Neural progenitor cell (in vitro differentiated cells): Measurements from ENCODE around the gene RAMP1. TPM values are rescaled to one million over a fixed set of nuclear protein-coding genes. Genes with fewer than 3 reads are reported as not detected.

ENCODE experiments used
- DNase-seq: peaks from one replicate; pipeline ENCODE4 v3.0.0-alpha.2; 2016; ENCODE audit warnings: low spot score
- H2AFZ ChIP-seq: fragments of 200-600 bp; sonication (generic); replicated peaks from 2 replicates; pipeline ENCODE4 v1.6.1; 2016; ENCODE audit warnings: antibody characterized with exemption
- H3F3A ChIP-seq: fragments of 200-600 bp; sonication (generic); 2 replicates; pipeline ENCODE4 v1.6.1; 2016; ENCODE audit warnings: antibody characterized with exemption, low read depth
- H3K27ac ChIP-seq: fragments of 200-600 bp; sonication (generic); 2 replicates; pipeline ENCODE4 v1.5.1; 2016; ENCODE audit warnings: mild to moderate bottlenecking
- H3K27me3 ChIP-seq: fragments of 200-600 bp; sonication (generic); 2 replicates; pipeline ENCODE4 v1.6.1; 2016; ENCODE audit warnings: mild to moderate bottlenecking, moderate library complexity
- H3K36me3 ChIP-seq: fragments of 200-600 bp; sonication (generic); 2 replicates; pipeline ENCODE4 v1.5.1; 2016
- H3K4me1 ChIP-seq: fragments of 200-600 bp; sonication (generic); 2 replicates; pipeline ENCODE4 v1.6.1; 2016; ENCODE audit warnings: mixed run types
- H3K4me2 ChIP-seq: fragments of 200-600 bp; sonication (generic); 2 replicates; pipeline ENCODE4 v1.6.1; 2016
- H3K4me3 ChIP-seq: fragments of 200-600 bp; sonication (generic); 2 replicates; pipeline ENCODE4 v1.5.1; 2016
- H3K79me2 ChIP-seq: fragments of 200-600 bp; sonication (generic); 2 replicates; pipeline ENCODE4 v1.6.1; 2016; ENCODE audit warnings: low read depth
- H3K9ac ChIP-seq: fragments of 200-600 bp; sonication (generic); 2 replicates; pipeline ENCODE4 v1.6.1; 2016
- H3K9me3 ChIP-seq: fragments of 200-600 bp; sonication (generic); 2 replicates; pipeline ENCODE4 v1.5.1; 2016; ENCODE audit warnings: low read depth
- H4K20me1 ChIP-seq: fragments of 200-600 bp; sonication (generic); 2 replicates; pipeline ENCODE4 v1.6.1; 2016; ENCODE audit warnings: low read depth
- H3K27ac Mint-ChIP-seq: 3 replicates; pipeline ENCODE4 v1.8.0; 2021; ENCODE audit warnings: mixed read lengths
- H3K27me3 Mint-ChIP-seq: 2 replicates; pipeline ENCODE4 v1.8.0; 2022; ENCODE audit warnings: low read depth, mild to moderate bottlenecking, inconsistent platforms, moderate library complexity, mixed read lengths; ENCODE audit not compliant: insufficient read depth
- H3K36me3 Mint-ChIP-seq: 3 replicates; pipeline ENCODE4 v1.8.0; 2021; ENCODE audit warnings: mixed read lengths
- H3K4me1 Mint-ChIP-seq: 3 replicates; pipeline ENCODE4 v1.8.0; 2021; ENCODE audit warnings: mixed read lengths
- H3K4me3 Mint-ChIP-seq: 3 replicates; pipeline ENCODE4 v1.8.0; 2021; ENCODE audit warnings: mild to moderate bottlenecking, moderate library complexity, mixed read lengths
- H3K9me3 Mint-ChIP-seq: 3 replicates; pipeline ENCODE4 v1.8.0; 2020; ENCODE audit warnings: mixed read lengths
- CTCF ChIP-seq: fragments of 200-600 bp; sonication (generic); IDR thresholded peaks from 2 replicates; pipeline ENCODE4 v1.5.1; 2017; ENCODE audit warnings: antibody characterized with exemption, mild to moderate bottlenecking
- EZH2 ChIP-seq: fragments of 200-600 bp; sonication (generic); IDR thresholded peaks from 2 replicates; pipeline ENCODE4 v1.6.1; 2017; ENCODE audit warnings: antibody characterized with exemption, mild to moderate bottlenecking, moderate library complexity
- EZH2phosphoT487 ChIP-seq: fragments of 200-600 bp; sonication (generic); IDR thresholded peaks from 2 replicates; pipeline ENCODE4 v1.6.1; 2017; ENCODE audit warnings: antibody characterized with exemption
- total RNA-seq: library from RNA; depleted of rRNA; stranded (reverse); fragments of >200 nt; gene quantifications from 2 replicates; pipeline ENCODE4 v1.2.3, GENCODE V29; 2015; ENCODE audit warnings: low replicate concordance

The RAMP1 gene
- total RNA-seq, 1 donor from 2014 or later = not detected

GRCh38 chr2:237892478-237892877 is 33.1 kb downstream of the RAMP1 start:
- Mint-ChIP-seq H3K27ac (no peak overlapping the region), H3K4me3 (no peak overlapping the region), H3K4me1 (peaks cover 16% of the 10 kb centered on the region), H3K27me3 (peaks cover 8% of the 10 kb centered on the region), H3K9me3 (no peaks in the 10 kb centered on the region), H3K36me3 (no peaks in the 10 kb centered on the region)
- H3F3A ChIP-seq = no peaks in the 10 kb centered on the region
- no peaks in the 10 kb centered on the region for H3K27me3 ChIP-seq
- no peak overlapping the region for H3K9ac ChIP-seq
- H3K4me2 ChIP-seq = no peak overlapping the region
- no peak overlapping the region for H3K4me3 ChIP-seq
- no peaks in the 10 kb centered on the region for H4K20me1 ChIP-seq
- no peaks in the 10 kb centered on the region for H3K79me2 ChIP-seq
- TF ChIP-seq CTCF (no peak), EZH2 (no peak), EZH2phosphoT487 (no peak)
- H3K27ac ChIP-seq = no peak overlapping the region
- H3K4me1 ChIP-seq = peaks cover 7% of the 10 kb centered on the region
- H2AFZ ChIP-seq = no peak overlapping the region
- DNase-seq = no peak
- H3K9me3 ChIP-seq = no peaks in the 10 kb centered on the region
- H3K36me3 ChIP-seq = no peaks in the 10 kb centered on the region

GRCh38 chr2:237892984-237893595 is 33.7 kb downstream of the RAMP1 start:
- H3K27ac ChIP-seq = no peak overlapping the region
- H3K4me1 ChIP-seq = peaks cover 7% of the 10 kb centered on the region
- H4K20me1 ChIP-seq = no peaks in the 10 kb centered on the region
- no peak for DNase-seq
- TF ChIP-seq CTCF (no peak), EZH2phosphoT487 (no peak), EZH2 (no peak)
- Mint-ChIP-seq H3K27me3 (peaks cover 8% of the 10 kb centered on the region), H3K36me3 (no peaks in the 10 kb centered on the region), H3K4me1 (peaks cover 18% of the 10 kb centered on the region), H3K9me3 (no peaks in the 10 kb centered on the region), H3K4me3 (no peak overlapping the region), H3K27ac (no peak overlapping the region)
- no peaks in the 10 kb centered on the region for H3K9me3 ChIP-seq
- H2AFZ ChIP-seq = no peak overlapping the region
- H3K27me3 ChIP-seq = no peaks in the 10 kb centered on the region
- no peaks in the 10 kb centered on the region for H3K79me2 ChIP-seq
- H3K4me2 ChIP-seq = no peak overlapping the region
- H3K36me3 ChIP-seq = no peaks in the 10 kb centered on the region
- no peaks in the 10 kb centered on the region for H3F3A ChIP-seq
- H3K9ac ChIP-seq = no peak overlapping the region
- H3K4me3 ChIP-seq = no peak overlapping the region

- Histone ChIP-seq H3F3A (no peaks in the 10 kb centered on the region), H3K4me3 (no peak overlapping the region), H3K4me2 (no peak overlapping the region), H2AFZ (no peak overlapping the region), H3K27ac (no peak overlapping the region), H3K79me2 (no peaks in the 10 kb centered on the region), H3K4me1 (peaks cover 12% of the 10 kb centered on the region), H4K20me1 (no peaks in the 10 kb centered on the region), H3K27me3 (no peaks in the 10 kb centered on the region), H3K9me3 (no peaks in the 10 kb centered on the region), H3K9ac (no peak overlapping the region), H3K36me3 (no peaks in the 10 kb centered on the region)
- no peak for TF ChIP-seq EZH2
- TF ChIP-seq EZH2phosphoT487 = no peak
- TF ChIP-seq CTCF = no peak
- Mint-ChIP-seq H3K36me3 (no peaks in the 10 kb centered on the region), H3K27me3 (peaks cover 12% of the 10 kb centered on the region), H3K27ac (no peak overlapping the region), H3K9me3 (no peaks in the 10 kb centered on the region), H3K4me1 (peaks cover 20% of the 10 kb centered on the region), H3K4me3 (no peak overlapping the region)
- DNase-seq = no peak
Measured at GRCh38 chr2:237894396-237894979, 35.1 kb downstream of the RAMP1 start.
